Lower leg skin (tissue), 3 donors: ENCODE results near the gene PEAR1.

Experiments
- CTCF ChIP-seq, 3 donors: fragments of 450-650 bp; IDR thresholded peaks; one replicate each; pipeline ENCODE4 v1.5.1; 2016; ENCODE audit warnings: antibody characterized with exemption in 3 of 3, mild to moderate bottlenecking in 3 of 3, moderate library complexity in 2 of 3
- POLR2A ChIP-seq, 2 donors: fragments of 450-650 bp; IDR thresholded peaks; one replicate each; pipeline ENCODE4 v1.6.1; 2016 to 2017; ENCODE audit warnings: antibody characterized with exemption in 2 of 2, mild to moderate bottlenecking in 1 of 2, moderate library complexity in 1 of 2

- TF ChIP-seq CTCF (IDR thresholded peaks at IDR 0.05) (no peak), POLR2A (IDR thresholded peaks at IDR 0.05) (no peak)
These were observed 64.1 kb downstream of the PEAR1 start for GRCh38 chr1:156957634-156958033.
